Hematopoietic multipotent progenitor cell (in vitro differentiated cells): Measurements from ENCODE around the gene PCCA. TPM values are rescaled to one million over a fixed set of nuclear protein-coding genes. Genes with fewer than 3 reads are reported as not detected.

ENCODE experiments used
- DNase-seq, 3 donors: peaks; one replicate each; pipeline ENCODE4 v3.0.0-alpha.2; 2011 to 2015; ENCODE audit warnings: low read depth in 2 of 3, low spot score in 2 of 3
- total RNA-seq: library from RNA; depleted of rRNA; stranded (reverse); fragments of >200 nt; gene quantifications from one replicate; pipeline ENCODE4 v1.2.3, GENCODE V29; 2012

The PCCA gene
- total RNA-seq, 1 donor: 11.0 TPM

- DNase-seq: no peak
Observed at GRCh38 chr13:100532836-100533435, 444.0 kb downstream of the PCCA start.

DNA sequence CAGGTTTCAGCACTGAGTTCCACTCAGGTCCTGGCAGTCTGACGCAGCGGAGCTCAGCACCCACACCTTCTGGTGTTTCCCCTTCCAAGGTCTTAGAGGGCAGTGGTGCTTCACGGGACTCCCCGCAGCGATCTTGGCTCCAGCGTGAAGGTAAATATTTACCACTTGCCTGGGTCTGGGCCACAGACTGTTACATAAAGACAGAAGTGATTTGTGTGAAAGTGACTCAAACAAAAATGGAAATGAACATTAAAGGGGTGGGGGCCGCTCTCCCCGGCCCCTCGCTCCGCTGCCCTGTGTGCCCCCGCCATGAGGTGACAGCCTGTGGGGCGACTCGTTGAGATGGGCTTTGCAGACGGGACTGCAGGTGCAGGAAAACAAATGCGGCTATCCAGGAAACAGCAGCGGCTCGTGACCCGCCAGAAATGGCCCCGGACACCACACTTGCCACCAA lies 444.7 kb downstream of the PCCA start:
- no peak for DNase-seq

DNA sequence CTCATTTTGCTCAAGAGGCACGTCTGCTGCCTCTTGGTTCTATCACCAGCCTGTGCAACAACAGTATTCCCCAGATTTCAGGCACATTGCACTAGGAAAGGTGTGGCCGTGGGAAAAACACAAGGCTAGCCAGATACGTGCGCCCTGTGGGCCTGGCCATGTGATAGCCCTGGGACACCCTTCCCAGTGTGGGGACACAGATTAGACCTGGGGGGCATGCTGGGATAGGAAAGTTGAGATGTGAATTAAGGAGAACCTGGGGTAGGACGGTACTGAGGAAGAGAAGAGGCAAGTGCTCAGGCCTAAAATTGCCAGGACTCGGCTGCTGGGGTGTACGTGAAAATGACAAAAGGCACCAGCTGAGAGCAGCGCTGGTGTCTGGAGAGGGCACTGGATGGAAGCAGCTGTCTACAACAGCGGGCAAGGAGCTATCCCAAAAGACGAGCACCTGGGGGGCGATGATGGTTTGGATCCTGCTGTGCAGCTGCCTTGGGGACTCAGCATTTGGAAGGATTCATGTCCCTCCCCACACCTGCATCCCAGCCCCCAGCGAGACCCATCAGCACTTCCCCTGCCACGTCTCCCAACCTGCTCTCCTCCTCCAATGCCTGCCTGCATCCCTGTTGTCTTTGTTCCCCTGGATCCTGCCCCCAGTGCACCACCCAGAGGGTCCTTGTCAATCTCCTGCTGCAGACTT lies 445.4 kb downstream of the PCCA start:
- no peak for DNase-seq

DNA sequence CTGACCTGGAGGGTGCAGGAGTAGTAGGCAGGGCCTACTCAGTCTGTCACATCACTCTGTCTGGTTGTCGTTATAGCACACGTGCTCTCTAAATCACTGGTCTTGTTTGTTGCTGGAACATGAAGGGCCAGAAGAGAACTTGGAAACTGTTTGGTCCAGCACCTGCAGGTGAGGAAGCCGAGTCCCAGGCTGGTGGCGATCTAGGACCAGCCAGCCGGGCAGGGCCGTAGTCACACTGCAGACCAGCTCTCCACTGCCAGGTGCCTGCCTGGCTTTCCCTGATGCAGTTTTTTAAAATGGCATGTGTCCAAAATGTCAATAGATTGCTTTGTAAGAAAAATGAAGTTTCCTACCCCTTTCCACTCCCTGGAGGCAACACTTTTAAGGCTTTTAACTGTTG lies 446.0 kb downstream of the PCCA start:
- no peak for DNase-seq

- DNase-seq: no peak
Observed at GRCh38 chr13:100535426-100536135, 446.7 kb downstream of the PCCA start.

DNA sequence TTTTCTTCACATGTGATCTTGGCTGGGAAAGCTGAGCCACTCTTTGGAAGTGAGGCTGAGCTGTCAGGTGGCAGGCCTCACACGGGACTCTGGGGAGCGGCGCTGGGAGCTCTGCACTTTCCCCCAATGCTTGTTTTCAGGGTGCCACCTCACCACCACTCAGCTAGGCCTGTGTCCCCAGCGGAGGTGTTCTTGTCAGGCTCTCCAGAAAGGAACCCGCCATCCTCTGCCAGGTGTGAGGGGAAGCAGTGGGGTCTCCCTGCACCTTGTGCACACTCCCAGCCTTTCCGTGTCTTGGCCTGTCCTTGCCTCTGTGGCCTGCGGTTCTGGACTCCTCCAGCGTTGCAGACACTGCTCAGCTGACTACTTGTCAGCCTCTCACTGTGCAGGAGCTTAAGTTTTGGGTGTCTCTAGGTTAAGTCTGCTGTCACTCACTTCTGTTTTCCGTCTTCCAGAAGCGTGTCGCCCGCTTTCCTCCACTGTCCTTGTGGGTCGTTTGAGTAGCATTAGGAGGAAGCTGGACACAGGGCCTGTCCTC lies 447.8 kb downstream of the PCCA start:
- no peak for DNase-seq

DNA sequence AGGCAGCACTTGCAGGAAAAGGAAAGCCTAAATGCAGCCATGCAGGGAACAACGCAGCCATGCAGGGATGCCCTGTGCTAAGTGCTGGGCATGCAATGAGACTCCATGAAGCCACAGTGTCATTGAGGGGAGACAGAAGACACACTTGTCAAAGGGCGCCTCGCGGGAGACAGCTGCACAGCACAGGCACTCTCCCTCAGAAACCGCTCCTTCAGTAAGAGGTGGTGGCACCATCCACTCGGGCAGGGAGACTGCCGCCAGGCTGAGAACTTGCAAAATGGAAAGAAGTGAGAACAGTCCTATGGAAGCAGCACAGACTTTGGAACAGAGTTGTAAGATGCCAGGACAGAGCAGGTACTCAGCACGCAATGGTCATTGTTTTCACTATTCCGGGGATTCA lies 448.6 kb downstream of the PCCA start:
- DNase-seq: no peak

- no peak for DNase-seq
Observed at GRCh38 chr13:100537951-100538462, 449.1 kb downstream of the PCCA start.

GRCh38 chr13:100540621-100541020 lies 451.7 kb downstream of the PCCA start:
- no peak for DNase-seq

GRCh38 chr13:100541897-100542825 lies 453.3 kb downstream of the PCCA start:
- no peak for DNase-seq

DNA sequence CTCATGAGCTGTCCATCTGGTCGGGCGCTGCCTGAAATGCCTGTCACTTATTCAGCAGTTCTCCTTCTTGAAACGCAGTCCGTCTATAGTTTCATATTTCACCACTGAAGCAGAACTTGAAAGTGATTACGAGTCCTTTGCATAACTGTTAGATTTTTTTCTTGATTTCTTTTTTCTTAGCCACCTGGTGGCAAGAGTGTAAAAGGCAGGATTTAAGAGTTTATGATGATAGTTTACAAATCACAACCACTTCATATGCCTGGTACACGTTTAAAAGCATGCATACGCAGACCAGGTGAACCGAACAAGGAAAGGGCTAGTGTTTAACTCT lies 453.9 kb downstream of the PCCA start:
- DNase-seq: peak; percentile 6 to 84 (median 40)

DNA sequence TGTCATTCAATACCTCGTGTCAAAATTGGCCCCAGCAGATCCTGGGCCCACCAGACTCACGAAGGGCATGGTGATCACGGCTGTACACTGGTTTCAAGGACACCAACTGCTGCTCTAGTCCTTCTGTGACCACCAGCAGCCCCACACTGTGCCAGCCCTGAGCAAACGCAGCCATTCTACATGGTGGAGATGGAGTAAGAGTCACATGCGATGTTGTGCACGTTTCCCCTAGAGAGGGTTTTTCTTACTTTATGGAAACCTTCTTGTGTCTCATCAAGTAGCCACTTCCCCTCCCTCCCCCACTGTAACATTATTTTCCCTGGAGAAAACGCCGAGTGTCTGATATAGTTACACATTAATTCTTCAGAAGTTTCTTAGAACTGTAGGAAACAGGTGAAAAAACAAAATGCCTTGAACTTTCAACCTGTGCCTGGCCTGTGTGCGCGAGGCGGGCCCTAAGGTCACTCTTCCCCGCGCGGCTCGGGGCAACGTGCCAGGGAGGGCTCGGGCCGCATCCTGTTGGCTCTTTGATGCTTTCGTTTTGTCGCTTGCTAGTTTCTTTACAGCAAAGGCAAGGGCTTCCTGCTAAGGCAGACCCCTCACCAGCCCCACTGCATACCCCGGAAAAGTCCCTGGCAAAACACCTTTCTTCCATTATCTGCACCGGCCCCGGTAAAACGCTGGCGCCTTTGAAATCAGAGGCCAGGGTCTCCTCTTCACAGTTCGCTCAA lies 455.1 kb downstream of the PCCA start:
- DNase-seq: no peak

GRCh38 chr13:100544866-100545683 lies 456.2 kb downstream of the PCCA start:
- no peak for DNase-seq

DNA sequence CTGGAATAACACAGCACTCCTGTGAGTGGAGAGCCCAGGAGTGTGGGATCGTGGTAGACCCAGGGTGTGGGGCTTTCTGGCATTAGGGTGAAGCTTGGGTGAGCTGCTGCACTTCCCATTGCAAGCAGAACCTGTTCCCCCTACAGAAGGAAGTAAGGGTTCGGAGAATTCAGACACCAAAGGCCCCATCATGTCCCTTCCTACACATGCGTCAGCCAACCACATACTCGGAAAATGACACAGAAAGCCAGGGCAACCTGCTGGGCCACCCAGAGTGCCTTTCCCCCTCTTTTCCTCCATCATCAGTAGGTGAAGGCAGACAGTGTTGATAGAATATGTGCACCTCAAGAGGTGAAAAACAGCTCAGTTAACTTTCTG lies 456.8 kb downstream of the PCCA start:
- DNase-seq: no peak

- DNase-seq: no peak
Observed at GRCh38 chr13:100546713-100547405, 458.0 kb downstream of the PCCA start.

- DNase-seq: no peak
Observed at GRCh38 chr13:100547791-100548201, 458.9 kb downstream of the PCCA start.

GRCh38 chr13:100549316-100549715 lies 460.4 kb downstream of the PCCA start:
- no peak for DNase-seq

DNA sequence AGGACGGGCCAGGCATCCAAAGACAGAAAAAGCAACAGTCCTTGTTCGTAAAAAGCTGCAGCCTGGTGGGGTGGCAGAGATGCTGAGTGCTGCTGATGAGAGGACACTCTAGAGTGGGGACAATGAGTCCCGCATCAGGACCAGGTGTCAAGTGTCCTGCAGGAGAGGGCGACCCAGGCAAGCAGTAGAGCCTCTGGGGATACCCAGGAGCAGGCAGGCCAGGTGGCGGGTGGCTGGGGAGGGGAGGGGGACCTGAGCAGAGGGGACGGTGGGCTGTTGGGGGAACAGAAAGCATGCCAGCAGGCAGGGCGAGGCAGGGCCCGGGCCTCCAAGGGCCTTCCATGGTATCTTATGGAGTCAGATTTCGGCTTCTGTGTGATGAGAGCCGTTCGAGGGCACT lies 463.9 kb downstream of the PCCA start:
- no peak for DNase-seq
